H1 (cell line): ENCODE measurements around the gene SLC35G6. TPM values are rescaled to one million over a fixed set of nuclear protein-coding genes. Genes with fewer than 3 reads are reported as not detected.

Experiments
- CTCF ChIA-PET: fragments of 300-600 bp; sonication (Branson Sonifier 250); formaldehyde crosslinking; loops from one replicate; lab custom pipeline; 2021; ENCODE audit not compliant: partially characterized antibody; lab: Charles Lee
- POLR2A ChIA-PET: fragments of 300-600 bp; sonication (Branson Sonifier 250); formaldehyde crosslinking; loops from one replicate; lab custom pipeline; 2021; ENCODE audit warnings: inconsistent platforms; ENCODE audit not compliant: partially characterized antibody; lab: Charles Lee
- DNase-seq, 2 experiments: peaks; one replicate each; pipeline versions ENCODE4 v3.0.0 to v3.0.0-alpha.2; 2010 to 2022; ENCODE audit warnings: low spot score in 2 of 2, low read depth in 1 of 2, mixed read lengths in 1 of 2
- FAIRE-seq: peaks from 2 replicates; lab custom pipeline; 2011; peaks lifted over from hg19 to GRCh38; lab: Jason Lieb, UNC
- H2AFZ ChIP-seq: 2 replicates; pipeline ENCODE4 v1.8.1; 2012; ENCODE audit warnings: low read length, inconsistent platforms
- H2AK5ac ChIP-seq: 2 replicates; pipeline ENCODE4 v1.6.1; 2013; ENCODE audit warnings: low read depth, low read length
- H2BK120ac ChIP-seq: replicated peaks from 2 replicates; pipeline ENCODE3; 2013; ENCODE audit warnings: low read depth, low read length, inconsistent platforms
- H2BK12ac ChIP-seq: 2 replicates; pipeline ENCODE4 v1.6.1; 2013; ENCODE audit warnings: low read depth, low read length
- H2BK15ac ChIP-seq: 2 replicates; pipeline ENCODE4 v1.6.1; 2013; ENCODE audit warnings: low read length
- H2BK20ac ChIP-seq: 2 replicates; pipeline ENCODE4 v1.6.1; 2013; ENCODE audit warnings: low read length
- H2BK5ac ChIP-seq: 2 replicates; pipeline ENCODE4 v1.6.1; 2013; ENCODE audit warnings: low read depth, low read length
- H3K14ac ChIP-seq: 2 replicates; pipeline ENCODE4 v1.6.1; 2013; ENCODE audit warnings: inconsistent platforms; ENCODE audit not compliant: insufficient read length
- H3K18ac ChIP-seq: 2 replicates; pipeline ENCODE4 v1.6.1; 2013; ENCODE audit warnings: low read length; ENCODE audit errors: extremely low read depth
- H3K23ac ChIP-seq: 2 replicates; pipeline ENCODE4 v1.6.1; 2013; ENCODE audit warnings: inconsistent platforms; ENCODE audit not compliant: insufficient read length
- H3K23me2 ChIP-seq: 2 replicates; pipeline ENCODE4 v1.6.1; 2013; ENCODE audit warnings: low read depth, low read length
- H3K27ac ChIP-seq: 2 replicates; pipeline ENCODE4 v1.6.1; 2011; ENCODE audit warnings: low read depth, low read length, inconsistent platforms
- H3K27me3 ChIP-seq, 4 experiments: replicated peaks in 1 of 4; 1 replicate in 1 of 4; 2 replicates in 3 of 4; pipeline versions ENCODE4 v1.6.1 to v1.8.1; 2011 to 2013; ENCODE audit warnings: low read length in 3 of 4, mild to moderate bottlenecking in 3 of 4, inconsistent platforms in 2 of 4, mixed read lengths in 2 of 4, moderate library complexity in 1 of 4; ENCODE audit not compliant: control insufficient read depth in 3 of 4, insufficient read depth in 3 of 4; ENCODE audit errors: extremely low read depth in 1 of 4
- H3K36me3 ChIP-seq, 4 experiments: 2 replicates each; pipeline versions ENCODE4 v1.6.1 to v1.8.1; 2011 to 2013; ENCODE audit warnings: mild to moderate bottlenecking in 4 of 4, low read length in 3 of 4, moderate library complexity in 2 of 4, control low read depth in 1 of 4, inconsistent platforms in 1 of 4; ENCODE audit not compliant: insufficient read depth in 4 of 4, control insufficient read depth in 2 of 4
- H3K4ac ChIP-seq: replicated peaks from 2 replicates; pipeline ENCODE3; 2013; ENCODE audit warnings: low read length, low read depth, mixed read lengths, inconsistent platforms; ENCODE audit not compliant: insufficient read length
- H3K4me1 ChIP-seq, 4 experiments: replicated peaks in 1 of 4; 1 replicate in 1 of 4; 2 replicates in 3 of 4; pipeline versions ENCODE4 v1.6.1 to v1.8.1; 2011 to 2013; ENCODE audit warnings: low read length in 3 of 4, inconsistent platforms in 2 of 4, mixed read lengths in 1 of 4; ENCODE audit not compliant: insufficient read depth in 4 of 4, control insufficient read depth in 3 of 4
- H3K4me2 ChIP-seq, 2 experiments: 2 replicates each; pipeline versions ENCODE4 v1.6.1 to v1.8.1; 2011 to 2013; ENCODE audit warnings: low read depth in 2 of 2, low read length in 2 of 2, control low read depth in 1 of 2, inconsistent platforms in 1 of 2, mild to moderate bottlenecking in 1 of 2; ENCODE audit not compliant: insufficient read depth in 1 of 2
- H3K4me3 ChIP-seq, 4 experiments: fragments of 200-600, 300-600 bp in 1 of 4; sonication (generic), shearing (Covaris generic), sonication (Bioruptor Twin) in 1 of 4; 2 replicates each; pipeline versions ENCODE4 v1.5.1 to v1.8.1; 2011 to 2016; ENCODE audit warnings: low read length in 4 of 4, low read depth in 3 of 4, control low read depth in 2 of 4, inconsistent platforms in 2 of 4, mild to moderate bottlenecking in 2 of 4, mixed read lengths in 1 of 4, moderate library complexity in 1 of 4; ENCODE audit not compliant: insufficient read depth in 2 of 4; ENCODE audit errors: extremely low read depth in 1 of 4
- H3K56ac ChIP-seq: replicated peaks from 2 replicates; pipeline ENCODE3; 2013; ENCODE audit warnings: low read depth, mild to moderate bottlenecking, mixed read lengths, low read length, inconsistent platforms; ENCODE audit not compliant: insufficient read length
- H3K79me1 ChIP-seq: 2 replicates; pipeline ENCODE4 v1.6.1; 2013; ENCODE audit warnings: low read depth, low read length, control low read depth
- H3K79me2 ChIP-seq, 2 experiments: 2 replicates each; pipeline versions ENCODE4 v1.6.1 to v1.8.1; 2012 to 2013; ENCODE audit warnings: low read length in 2 of 2, mild to moderate bottlenecking in 2 of 2, inconsistent platforms in 1 of 2; ENCODE audit not compliant: insufficient read depth in 2 of 2, control insufficient read depth in 1 of 2
- H3K9ac ChIP-seq, 4 experiments: replicated peaks in 1 of 4; 1 replicate in 1 of 4; 2 replicates in 3 of 4; pipeline versions ENCODE4 v1.6.1 to v1.8.1; 2011 to 2013; ENCODE audit warnings: low read depth in 3 of 4, low read length in 3 of 4, control low read depth in 2 of 4, mild to moderate bottlenecking in 2 of 4, moderate library complexity in 2 of 4, inconsistent platforms in 1 of 4; ENCODE audit errors: extremely low read depth in 1 of 4
- H3K9me3 ChIP-seq, 2 experiments: 2 replicates each; pipeline versions ENCODE4 v1.6.1 to v1.8.1; 2012 to 2013; ENCODE audit warnings: mild to moderate bottlenecking in 2 of 2, moderate library complexity in 2 of 2, control low read depth in 1 of 2, inconsistent platforms in 1 of 2, low read depth in 1 of 2, low read length in 1 of 2, mixed read lengths in 1 of 2; ENCODE audit not compliant: insufficient read depth in 2 of 2
- H4K20me1 ChIP-seq, 2 experiments: replicated peaks in 1 of 2; 2 replicates each; pipeline versions ENCODE3 to v1.8.1; 2011 to 2013; ENCODE audit warnings: inconsistent platforms in 2 of 2, low read length in 2 of 2, mild to moderate bottlenecking in 1 of 2; ENCODE audit not compliant: insufficient read depth in 2 of 2, control insufficient read depth in 1 of 2
- H4K5ac ChIP-seq: 2 replicates; pipeline ENCODE4 v1.6.1; 2013; ENCODE audit warnings: low read length, low read depth, mixed read lengths, inconsistent platforms; ENCODE audit not compliant: insufficient read length
- H4K8ac ChIP-seq: 2 replicates; pipeline ENCODE4 v1.8.0; 2013; ENCODE audit warnings: mild to moderate bottlenecking, moderate library complexity, low read length, inconsistent platforms; ENCODE audit not compliant: insufficient read depth; ENCODE audit errors: extremely low read depth
- H4K91ac ChIP-seq: replicated peaks from 2 replicates; pipeline ENCODE3; 2013; ENCODE audit warnings: low read length, mixed read lengths, inconsistent platforms; ENCODE audit not compliant: insufficient read length
- NANOG ChIP-seq: IDR thresholded peaks from 2 replicates; pipeline ENCODE4 v1.6.1; 2011; ENCODE audit warnings: low read length, low read depth, mild to moderate bottlenecking, inconsistent platforms; ENCODE audit not compliant: insufficient read depth, poor library complexity, severe bottlenecking
- WGBS, 2 experiments: shearing (Covaris generic) in 1 of 2; methylation state at CpG; one replicate each; pipeline versions ENCODE4 v1.1.6 to v1.1.7; 2013 to 2015; ENCODE audit warnings: low lambda C conversion rate in 2 of 2, mixed read lengths in 2 of 2, inconsistent platforms in 1 of 2, low coverage in 1 of 2, missing lambda C conversion rate in 1 of 2; ENCODE audit not compliant: insufficient replicate concordance in 2 of 2, insufficient coverage in 1 of 2, insufficient read length in 1 of 2; ENCODE audit errors: extremely low coverage in 1 of 2, missing lambda C conversion rate in 1 of 2; 5-methylcytosine and 5-hydroxymethylcytosine counted together
- polyA plus RNA-seq, 7 experiments: library from polyadenylated mRNA; depleted of rRNA in 3 of 7; stranded (reverse) in 5 of 7; unstranded in 2 of 7; fragments of >200 nt in 5 of 7; fragments of 200-250 nt in 2 of 7; gene quantifications; 1 replicate in 5 of 7; 2 replicates in 1 of 7; 4 replicates in 1 of 7; pipeline versions ENCODE4 v1.2.1 to v1.2.3, GENCODE V29; 2011 to 2013; ENCODE audit warnings: missing spikeins in 2 of 7, mixed read lengths in 2 of 7
- total RNA-seq: library from RNA; stranded (reverse); fragmentation: NEBNext Ultra II Directional; extraction: Animal tissue kit (Norgen Biotek cat#: 25700); gene quantifications from 2 replicates; pipeline ENCODE4 v1.2.1, GENCODE V29; 2021

SLC35G6 gene
- total and polyA plus RNA-seq, 2 of the 8 experiments (the other 6 are each of a cell fraction or from before 2014, with no cell fraction given): 0.05 TPM; not detected in 1

- H3K27ac ChIP-seq: no peak overlapping the region
- DNase-seq (no peak), FAIRE-seq (peak; percentile 68)
- H3K9ac ChIP-seq: no peak overlapping the region
- ChIA-PET CTCF (interaction anchor here (0.5 to 5.4 kb wide), 26 partner anchors 9 to 145 kb away, joined by 3 to 26 read pairs (median 3); partner anchors contain the start of genes NEURL4, NLGN2, SLC35G6 and SPEM2), POLR2A (interaction anchor here (0.7 to 15.5 kb wide), 26 partner anchors 12 to 825 kb away, joined by 3 to 339 read pairs (median 4); partner anchors contain the start of genes ACAP1, NLGN2, POLR2A and SLC35G6)
- H2BK15ac ChIP-seq: 0 out of 2 replicates have a peak overlapping the region, but pooled peaks have one; percentile 20
- peaks cover 3 to 32% (median 18%) of the 10 kb centered on the region in 4 experiments for H3K4me1 ChIP-seq
- H2BK120ac ChIP-seq: no peak overlapping the region
- peak overlapping the region; percentile 81 for H3K18ac ChIP-seq
- H2BK5ac ChIP-seq: peak overlapping the region; percentile 60; the same call in 1 of the 2 replicates
- no peaks in the 10 kb centered on the region for H3K36me3 ChIP-seq
- H3K79me2 ChIP-seq: no peaks in the 10 kb centered on the region
- H3K4me3 ChIP-seq: peak overlapping the region; percentile 50 to 83 (median 67)
- no peak overlapping the region for H3K56ac ChIP-seq
- peak overlapping the region; percentile 62; the same call in 1 of the 2 replicates for H2BK12ac ChIP-seq
- H2AK5ac ChIP-seq: peak overlapping the region; percentile 19; the same call in 1 of the 2 replicates
- H2BK20ac ChIP-seq: no peak overlapping the region
- no peaks in the 10 kb centered on the region for H3K79me1 ChIP-seq
- no peak overlapping the region for H3K14ac ChIP-seq
- no peaks in the 10 kb centered on the region for H3K9me3 ChIP-seq
- H3K27me3 ChIP-seq: peaks cover 2 to 17% (median 13%) of the 10 kb centered on the region in 4 experiments; a peak in 6 of 7 replicates
- peak overlapping the region; percentile 91 for H3K4me2 ChIP-seq
- H3K23ac ChIP-seq: no peak overlapping the region
- no peak overlapping the region for H2AFZ ChIP-seq
- H4K8ac ChIP-seq: no peak overlapping the region
- no peak overlapping the region for H3K4ac ChIP-seq
- no peaks in the 10 kb centered on the region for H4K20me1 ChIP-seq
- H4K91ac ChIP-seq: no peak overlapping the region
- peaks cover 32% of the 10 kb centered on the region; the same call in 1 of the 2 replicates for H3K23me2 ChIP-seq
- 24% methylated on average over 6 of the region's 7 CpGs; no CpG with 5 or more reads in 1 of the 2 experiments for WGBS, 2 experiments
- H4K5ac ChIP-seq: no peak overlapping the region
- no peak for TF ChIP-seq NANOG
Measured at GRCh38 chr17:7441266-7441665, 40.0 kb upstream of the SLC35G6 start.
